Umbilical cord (tissue), 2 donors: Measurements from ENCODE around the gene SLCO2B1. TPM values are rescaled to one million over a fixed set of nuclear protein-coding genes. Genes with fewer than 3 reads are reported as not detected.

Experiments
- DNase-seq: peaks from one replicate; pipeline ENCODE4 v3.0.0-alpha.2; 2015; ENCODE audit warnings: low spot score
- total RNA-seq: library from RNA; depleted of rRNA; stranded (reverse); fragments of >200 nt; gene quantifications from one replicate; pipeline ENCODE4 v1.2.3, GENCODE V29; 2014; ENCODE audit warnings: low replicate concordance; ENCODE audit not compliant: insufficient read depth

SLCO2B1 gene
- total RNA-seq, 1 donor from 2014 or later: 45.3 TPM

DNA sequence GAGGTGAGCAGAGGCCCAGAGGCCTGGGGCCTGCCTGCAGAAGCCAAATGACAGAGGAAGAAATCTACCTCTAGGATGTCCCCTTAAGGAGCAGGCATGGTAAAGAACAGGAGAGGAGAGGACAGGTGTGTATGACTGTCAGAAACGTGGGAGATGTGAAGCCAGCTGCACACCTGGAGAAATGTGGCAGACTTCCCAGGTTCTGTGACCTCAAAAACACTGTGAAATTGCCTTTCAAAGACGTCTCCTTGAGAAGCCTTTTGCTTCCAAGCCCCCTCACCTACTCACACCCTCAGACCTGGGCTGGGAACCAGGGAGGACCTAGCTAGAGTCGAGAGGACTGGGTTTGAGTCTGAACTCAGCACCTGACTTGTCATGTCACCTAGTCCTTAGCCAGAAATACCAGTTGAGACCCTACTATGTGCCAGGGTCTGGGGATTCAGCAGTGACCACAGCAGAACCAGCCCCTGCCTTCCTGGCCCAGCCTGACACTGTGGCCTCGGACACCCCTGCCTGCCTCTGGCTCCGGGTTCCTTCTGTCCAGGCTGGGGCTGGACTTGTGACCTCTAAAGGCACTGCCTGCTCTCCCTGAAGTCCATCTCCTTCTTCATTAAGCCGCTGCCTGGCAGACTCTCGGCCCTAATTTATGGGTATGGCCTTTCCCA, 95.2 kb downstream of the SLCO2B1 start:
- no peak for DNase-seq

- DNase-seq: no peak
Observed at GRCh38 chr11:75246671-75247350, 95.9 kb downstream of the SLCO2B1 start.

GRCh38 chr11:75248924-75249256, 98.0 kb downstream of the SLCO2B1 start:
- DNase-seq: no peak

GRCh38 chr11:75249704-75250103, 98.8 kb downstream of the SLCO2B1 start:
- DNase-seq: no peak

GRCh38 chr11:75254326-75254725, 103.4 kb downstream of the SLCO2B1 start:
- DNase-seq: no peak

Other genes with a start within 250 kb of the SLCO2B1 start
- 4.6 TPM for gene XRRA1, start 202.0 kb upstream of the SLCO2B1 start, total RNA-seq
- gene SPCS2, start 201.8 kb upstream of the SLCO2B1 start, total RNA-seq: 15.9 TPM
- gene NEU3, start 162.2 kb upstream of the SLCO2B1 start, total RNA-seq: 5.1 TPM
- 10.1 TPM for gene OR2AT4, start 54.2 kb upstream of the SLCO2B1 start, total RNA-seq
- gene TPBGL, start 89.7 kb downstream of the SLCO2B1 start, total RNA-seq: 0.24 TPM
- 7.5 TPM for gene ARRB1, start 200.6 kb downstream of the SLCO2B1 start, total RNA-seq
- gene RPS3, start 248.4 kb downstream of the SLCO2B1 start, total RNA-seq: 1,308 TPM